Gastroesophageal sphincter (tissue), 3 donors: ENCODE data around the gene SPATA6L.

Source experiments
- EP300 ChIP-seq: sonication (generic); formaldehyde crosslinking; IDR thresholded peaks from one replicate; pipeline ENCODE4 v1.6.1; 2017; ENCODE audit warnings: antibody characterized with exemption, mild to moderate bottlenecking
- POLR2A ChIP-seq, 2 donors: fragments of 450-650 bp; IDR thresholded peaks; one replicate each; pipeline ENCODE4 v1.6.1; 2017; ENCODE audit warnings: antibody characterized with exemption in 2 of 2, mild to moderate bottlenecking in 2 of 2, moderate library complexity in 1 of 2
- POLR2AphosphoS5 ChIP-seq: sonication (generic); formaldehyde crosslinking; IDR thresholded peaks from one replicate; pipeline ENCODE4 v1.6.1; 2017; ENCODE audit warnings: antibody characterized with exemption
- TF ChIP-seq, protein P1 (sequence below), 4 experiments: fragments of 200-600 bp in 2 of 4; fragments of 450-650 bp in 2 of 4; sonication (generic) in 1 of 4; IDR thresholded peaks; one replicate each; pipeline ENCODE4 v1.5.1; 2017 to 2019; ENCODE audit warnings: antibody characterized with exemption in 4 of 4, mild to moderate bottlenecking in 2 of 4, moderate library complexity in 2 of 4

DNA sequence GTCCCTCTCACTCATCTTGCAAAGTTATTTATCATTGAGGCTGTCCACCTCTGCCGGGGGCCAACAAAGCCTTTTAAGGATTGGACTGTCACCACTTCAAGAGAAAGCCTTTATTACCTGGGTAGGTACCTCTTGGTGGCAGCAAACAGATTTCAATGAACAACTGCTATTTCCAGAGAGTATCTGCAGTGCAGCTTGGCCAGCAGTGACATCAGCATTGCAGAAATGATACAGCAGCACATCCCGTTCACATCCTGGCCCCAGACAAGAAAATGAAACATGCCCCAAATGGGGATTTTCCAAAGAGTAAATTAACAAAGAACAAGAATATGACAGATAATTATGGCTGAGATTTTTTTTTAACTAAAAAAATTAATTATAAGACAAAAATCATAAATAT is 2.3 kb upstream of the SPATA6L start:
- TF ChIP-seq, protein P1, sequence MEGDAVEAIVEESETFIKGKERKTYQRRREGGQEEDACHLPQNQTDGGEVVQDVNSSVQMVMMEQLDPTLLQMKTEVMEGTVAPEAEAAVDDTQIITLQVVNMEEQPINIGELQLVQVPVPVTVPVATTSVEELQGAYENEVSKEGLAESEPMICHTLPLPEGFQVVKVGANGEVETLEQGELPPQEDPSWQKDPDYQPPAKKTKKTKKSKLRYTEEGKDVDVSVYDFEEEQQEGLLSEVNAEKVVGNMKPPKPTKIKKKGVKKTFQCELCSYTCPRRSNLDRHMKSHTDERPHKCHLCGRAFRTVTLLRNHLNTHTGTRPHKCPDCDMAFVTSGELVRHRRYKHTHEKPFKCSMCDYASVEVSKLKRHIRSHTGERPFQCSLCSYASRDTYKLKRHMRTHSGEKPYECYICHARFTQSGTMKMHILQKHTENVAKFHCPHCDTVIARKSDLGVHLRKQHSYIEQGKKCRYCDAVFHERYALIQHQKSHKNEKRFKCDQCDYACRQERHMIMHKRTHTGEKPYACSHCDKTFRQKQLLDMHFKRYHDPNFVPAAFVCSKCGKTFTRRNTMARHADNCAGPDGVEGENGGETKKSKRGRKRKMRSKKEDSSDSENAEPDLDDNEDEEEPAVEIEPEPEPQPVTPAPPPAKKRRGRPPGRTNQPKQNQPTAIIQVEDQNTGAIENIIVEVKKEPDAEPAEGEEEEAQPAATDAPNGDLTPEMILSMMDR (IDR thresholded peaks at IDR 0.05): no peak
- TF ChIP-seq POLR2A (IDR thresholded peaks at IDR 0.05): no peak
- TF ChIP-seq EP300: no peak
- no peak for TF ChIP-seq POLR2AphosphoS5
